Omental fat pad (tissue), 4 donors: ENCODE measurements around the gene MTX1. TPM values are rescaled to one million over a fixed set of nuclear protein-coding genes. Genes with fewer than 3 reads are reported as not detected.
"Not testable (repeated sequence)": the region's sequence is repeated elsewhere in the genome, so short reads cannot be mapped to it uniquely, and the experiment has no call there.

Experiments
- ATAC-seq: fragments of 150-250 bp; one replicate; pipeline ENCODE4 v1.9.1; 2016; ENCODE audit warnings: mild to moderate bottlenecking, moderate library complexity; ENCODE audit not compliant: low FRiP score
- DNase-seq: peaks from one replicate; pipeline ENCODE4 v3.0.0-alpha.2; 2019; ENCODE audit warnings: low spot score
- total RNA-seq, 4 donors: library from RNA; depleted of rRNA; stranded (reverse); fragments of >200 nt; gene quantifications; one replicate each; pipeline ENCODE4 v1.1.0, GENCODE V29; 2016
- TF ChIP-seq, protein P1 (sequence below), 3 donors: fragments of 450-650 bp; IDR thresholded peaks; one replicate each; pipeline ENCODE4 v1.5.1; 2016 to 2017; ENCODE audit warnings: antibody characterized with exemption in 3 of 3, mild to moderate bottlenecking in 3 of 3, moderate library complexity in 2 of 3

Gene MTX1
- total RNA-seq, 4 donors from 2014 or later = 38.3 to 52.0 (median 40.8) TPM

DNA sequence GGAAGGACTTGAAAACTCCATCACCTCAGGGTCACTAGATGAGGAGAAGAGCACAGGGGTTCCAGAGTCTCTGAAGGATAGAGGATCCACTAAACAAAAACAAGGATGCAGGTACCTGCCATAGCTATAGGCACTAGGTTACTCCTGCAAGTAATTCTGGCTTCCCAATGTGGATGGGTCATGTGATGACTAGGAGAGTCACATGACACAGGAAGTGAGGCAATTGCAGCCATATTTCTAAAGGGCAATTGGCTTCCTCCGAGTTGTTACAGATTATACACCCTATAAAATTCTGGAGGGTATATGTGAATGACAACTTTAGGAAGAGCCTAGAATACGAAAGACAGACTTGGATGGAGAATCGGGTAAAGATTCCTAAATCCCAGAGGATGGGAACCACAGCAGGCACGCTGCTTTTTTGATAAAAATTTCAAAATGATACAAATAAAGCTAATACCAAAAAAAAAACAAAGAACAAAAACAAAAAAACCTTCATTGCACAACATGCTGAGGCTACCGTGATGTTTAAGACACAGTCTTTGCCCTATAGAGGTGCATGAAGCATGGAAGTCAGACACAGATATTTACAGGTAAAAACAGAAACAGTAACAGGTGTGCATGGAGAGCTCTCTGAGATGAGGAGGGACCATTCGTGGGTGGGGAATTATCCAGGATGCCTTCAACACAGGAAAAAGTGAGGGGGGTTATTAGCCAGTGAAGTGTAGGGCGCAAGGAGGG is 10.5 kb downstream of the MTX1 start:
- ATAC-seq = no peak
- DNase-seq = peak; percentile 63
- TF ChIP-seq, protein P1, sequence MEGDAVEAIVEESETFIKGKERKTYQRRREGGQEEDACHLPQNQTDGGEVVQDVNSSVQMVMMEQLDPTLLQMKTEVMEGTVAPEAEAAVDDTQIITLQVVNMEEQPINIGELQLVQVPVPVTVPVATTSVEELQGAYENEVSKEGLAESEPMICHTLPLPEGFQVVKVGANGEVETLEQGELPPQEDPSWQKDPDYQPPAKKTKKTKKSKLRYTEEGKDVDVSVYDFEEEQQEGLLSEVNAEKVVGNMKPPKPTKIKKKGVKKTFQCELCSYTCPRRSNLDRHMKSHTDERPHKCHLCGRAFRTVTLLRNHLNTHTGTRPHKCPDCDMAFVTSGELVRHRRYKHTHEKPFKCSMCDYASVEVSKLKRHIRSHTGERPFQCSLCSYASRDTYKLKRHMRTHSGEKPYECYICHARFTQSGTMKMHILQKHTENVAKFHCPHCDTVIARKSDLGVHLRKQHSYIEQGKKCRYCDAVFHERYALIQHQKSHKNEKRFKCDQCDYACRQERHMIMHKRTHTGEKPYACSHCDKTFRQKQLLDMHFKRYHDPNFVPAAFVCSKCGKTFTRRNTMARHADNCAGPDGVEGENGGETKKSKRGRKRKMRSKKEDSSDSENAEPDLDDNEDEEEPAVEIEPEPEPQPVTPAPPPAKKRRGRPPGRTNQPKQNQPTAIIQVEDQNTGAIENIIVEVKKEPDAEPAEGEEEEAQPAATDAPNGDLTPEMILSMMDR (IDR thresholded peaks at IDR 0.05) = no peak

DNA sequence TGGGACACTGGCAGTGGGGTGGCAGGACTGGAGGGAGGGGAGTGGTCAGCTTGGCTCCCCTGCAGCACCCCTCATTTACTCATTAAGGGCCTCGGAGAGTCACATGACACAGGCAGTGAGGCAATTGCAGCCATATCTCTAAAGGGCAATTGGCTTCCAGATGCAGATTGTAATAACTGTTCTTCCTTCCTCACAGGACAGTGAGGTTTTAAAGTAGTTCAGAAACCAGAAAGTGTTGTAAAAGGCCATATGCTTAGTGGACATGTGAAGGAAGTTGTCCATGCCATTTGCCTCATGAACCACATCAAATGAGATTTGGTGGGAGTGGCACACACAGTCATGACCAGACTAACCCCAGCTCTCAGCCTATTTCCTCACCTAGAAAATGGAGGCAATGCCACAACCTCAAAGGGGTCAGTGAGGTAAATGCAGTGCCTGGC is 11.1 kb downstream of the MTX1 start:
- DNase-seq (no peak), ATAC-seq (peak; percentile 42)
- TF ChIP-seq, protein P1 (IDR thresholded peaks at IDR 0.05) = no peak

DNA sequence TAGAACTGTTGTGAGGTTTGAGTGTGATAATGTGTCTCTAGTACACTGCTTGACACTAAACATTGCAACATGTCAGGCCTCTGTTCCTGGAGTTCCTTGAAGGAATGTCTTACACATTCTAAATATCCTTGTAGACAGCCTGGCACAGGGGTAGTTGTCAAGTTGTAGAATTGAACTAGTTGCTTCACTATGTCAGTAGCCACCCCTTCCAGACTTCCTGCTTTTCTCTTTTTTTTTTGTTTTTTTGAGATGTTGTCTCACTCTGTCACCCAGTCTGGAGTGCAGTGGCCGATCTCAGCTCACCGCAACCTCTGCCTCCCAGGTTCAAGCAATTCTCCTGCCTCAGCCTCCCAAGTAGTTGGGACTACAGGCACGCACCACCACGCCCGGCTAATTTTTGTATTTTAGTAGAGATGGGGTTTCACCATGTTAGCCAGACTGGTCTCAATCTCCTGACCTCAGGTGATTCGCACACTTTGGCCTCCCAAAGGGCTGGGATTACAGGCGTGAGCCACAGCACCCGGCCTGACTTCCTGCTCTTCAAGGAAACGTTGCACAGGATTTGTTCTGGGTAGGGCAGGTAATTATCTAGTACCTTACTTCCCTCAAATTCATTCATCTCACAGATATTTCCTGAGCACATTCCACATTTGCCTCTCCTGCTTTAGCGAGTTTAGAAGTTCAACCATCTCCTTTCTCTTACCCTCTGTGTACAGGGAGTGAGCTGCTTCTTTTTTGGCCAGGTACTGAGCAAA is 11.9 kb downstream of the MTX1 start:
- not testable (repeated sequence) for ATAC-seq, DNase-seq

DNA sequence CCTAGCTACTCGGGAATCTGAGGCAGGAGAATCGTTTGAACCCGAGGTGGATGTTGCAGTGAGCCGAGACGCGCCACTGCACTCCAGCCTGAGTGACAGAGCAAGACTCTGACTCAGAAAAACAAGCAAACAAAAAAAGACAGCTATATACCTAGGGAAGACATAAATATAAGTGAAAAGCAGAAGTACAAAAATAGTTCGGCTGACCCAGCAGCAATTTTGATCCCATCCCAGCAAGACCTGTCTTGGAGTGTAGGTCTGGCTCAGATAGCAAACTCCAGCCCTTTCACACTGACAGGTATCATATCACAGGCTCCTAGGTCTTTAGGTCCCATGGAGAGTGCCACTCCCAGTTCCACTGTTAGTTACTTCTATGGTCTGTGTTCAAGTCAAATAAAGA is 14.6 kb downstream of the MTX1 start:
- ATAC-seq = no peak
- TF ChIP-seq, protein P1 (IDR thresholded peaks at IDR 0.05) = no peak
- no peak for DNase-seq

DNA sequence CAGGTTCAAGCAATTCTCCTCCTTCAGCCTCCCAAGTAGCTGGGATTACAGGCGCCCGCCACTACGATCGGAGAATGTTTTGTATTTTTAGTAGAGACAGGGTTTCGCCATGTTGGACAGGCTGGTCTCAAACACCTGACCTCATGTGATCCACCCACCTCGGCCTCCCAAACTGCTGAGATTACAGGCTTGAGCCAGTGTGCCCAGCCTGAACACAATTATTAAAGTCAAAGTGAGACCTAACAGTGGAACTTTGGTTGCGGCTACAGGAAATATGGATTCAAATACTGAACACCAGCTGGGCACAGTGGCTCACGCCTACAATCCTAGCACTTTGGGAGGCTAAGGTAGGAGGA is 16.9 kb downstream of the MTX1 start:
- DNase-seq, ATAC-seq: not testable (repeated sequence)

DNA sequence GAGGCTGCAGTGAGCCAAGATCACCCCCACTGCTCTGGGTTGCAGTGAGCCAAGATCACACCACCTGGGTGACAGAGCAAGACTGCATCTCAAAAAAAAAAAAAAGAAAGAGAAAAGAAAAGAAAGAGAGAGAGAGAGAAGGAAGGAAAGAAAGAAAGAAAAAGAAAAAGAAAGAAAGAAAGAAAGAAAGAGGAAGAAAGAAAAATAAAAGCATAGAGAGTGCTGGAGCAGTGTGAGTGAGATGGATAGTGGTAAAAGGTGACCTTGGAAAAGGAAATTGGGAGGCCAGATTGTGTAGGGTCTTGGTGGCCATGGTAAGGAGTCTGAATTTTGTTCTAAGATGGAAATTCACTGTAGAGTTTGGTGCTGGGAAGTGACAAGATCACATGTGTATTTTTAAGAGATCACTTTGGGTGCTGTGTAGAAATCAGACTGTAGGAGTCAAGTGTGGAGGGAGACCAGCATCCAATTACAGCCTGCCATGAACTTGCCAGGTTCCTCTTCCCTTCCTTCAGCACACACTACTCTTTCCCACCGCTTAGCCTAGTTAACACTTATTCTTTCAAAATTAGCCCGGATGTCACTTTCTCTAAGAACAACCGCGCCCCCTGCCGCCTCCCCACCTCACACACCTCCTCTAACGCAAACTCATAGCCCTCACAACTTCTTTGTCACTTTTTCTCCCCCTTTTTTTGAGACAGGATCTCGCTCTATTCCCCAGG is 17.9 kb downstream of the MTX1 start:
- TF ChIP-seq, protein P1 (IDR thresholded peaks at IDR 0.05) = no peak
- peak; percentile 64 for DNase-seq

DNA sequence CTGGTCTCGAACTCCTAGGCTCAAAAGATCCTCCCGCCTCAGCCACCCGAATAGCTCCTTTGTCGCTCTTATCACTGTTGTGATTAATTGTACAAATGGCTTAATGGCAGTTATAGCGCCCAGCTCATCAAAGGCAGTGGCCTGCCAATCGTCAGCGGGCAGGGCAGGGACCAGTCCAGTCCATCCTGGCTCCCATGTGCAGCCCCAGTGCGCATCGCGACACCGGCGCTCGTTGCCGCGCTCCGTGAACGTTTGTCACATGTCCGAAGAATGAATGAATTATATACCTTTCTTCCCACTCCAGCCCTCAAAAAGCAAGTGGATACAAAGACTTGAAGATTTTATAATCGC is 18.4 kb downstream of the MTX1 start:
- DNase-seq = no peak

More for the DNA sequence above, 17.9 kb downstream of the MTX1 start:
- ATAC-seq = peak; percentile 34

More for the DNA sequence above, 18.4 kb downstream of the MTX1 start:
- TF ChIP-seq, protein P1 (IDR thresholded peaks at IDR 0.05) = peak in 1 of 3 donors; percentile 1
- ATAC-seq = peak; percentile 39
